ENCODE measurements around the gene RSU1. TPM values are rescaled to one million over a fixed set of nuclear protein-coding genes. Genes with fewer than 3 reads are reported as not detected.

Gene RSU1
- total RNA-seq, 2 experiments from 2014 or later: 56.7 to 59.5 TPM

- Mint-ChIP-seq H3K9me3 (no peaks in the 10 kb centered on the region), H3K4me1 (peaks cover 5% of the 10 kb centered on the region), H3K36me3 (no peaks in the 10 kb centered on the region), H3K4me3 (no peak overlapping the region), H3K27me3 (peaks cover 27% of the 10 kb centered on the region), H3K27ac (no peak overlapping the region)
- DNase-seq: no peak
Observed at GRCh38 chr10:16566202-16566805, 250.9 kb downstream of the RSU1 start.

DNA sequence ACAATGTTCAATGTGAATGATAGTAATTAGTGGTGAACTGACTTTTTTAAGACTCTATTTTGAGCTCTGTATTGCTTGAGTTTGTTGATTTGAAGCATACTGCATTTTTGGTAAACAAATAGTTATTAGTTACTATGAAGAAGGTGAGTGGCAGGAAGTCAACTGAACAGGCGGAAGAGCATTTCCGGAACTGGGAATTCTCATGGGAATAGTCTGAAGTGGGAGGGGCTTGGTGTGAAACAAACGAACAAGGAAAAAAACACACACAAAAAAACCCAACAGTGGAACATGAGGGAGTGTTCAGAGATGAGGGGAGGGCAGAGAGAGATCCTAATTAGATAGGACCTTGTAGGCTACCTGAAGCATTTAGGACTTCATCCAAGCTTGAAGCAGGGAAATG lies 251.6 kb downstream of the RSU1 start:
- Mint-ChIP-seq H3K9me3 (no peaks in the 10 kb centered on the region), H3K27me3 (peaks cover 27% of the 10 kb centered on the region), H3K36me3 (no peaks in the 10 kb centered on the region), H3K4me3 (no peak overlapping the region), H3K4me1 (peaks cover 1% of the 10 kb centered on the region), H3K27ac (no peak overlapping the region)
- no peak for DNase-seq

DNA sequence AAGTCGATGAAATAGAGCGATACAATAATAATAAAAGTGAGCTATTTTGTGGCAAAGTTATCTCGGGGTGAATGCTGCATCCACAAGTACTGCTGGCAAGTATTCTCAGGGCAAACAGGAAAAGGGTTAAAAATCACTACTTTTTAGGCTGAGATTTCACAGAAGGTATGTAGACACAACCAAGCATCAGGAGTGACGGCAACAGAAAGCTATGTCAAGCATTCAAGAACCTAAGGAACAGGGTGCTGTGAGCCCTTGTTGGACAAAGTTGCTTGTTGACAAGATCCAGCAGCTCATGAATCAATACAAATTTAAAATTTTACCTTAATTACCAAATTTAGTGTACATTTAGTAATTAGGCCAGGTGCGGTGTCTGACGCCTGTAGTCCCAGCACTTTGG lies 254.3 kb downstream of the RSU1 start:
- Mint-ChIP-seq H3K36me3 (no peaks in the 10 kb centered on the region), H3K27ac (no peak overlapping the region), H3K4me3 (no peak overlapping the region), H3K27me3 (peaks cover 25% of the 10 kb centered on the region), H3K9me3 (peaks cover 2% of the 10 kb centered on the region), H3K4me1 (no peaks in the 10 kb centered on the region)
- DNase-seq: no peak

DNA sequence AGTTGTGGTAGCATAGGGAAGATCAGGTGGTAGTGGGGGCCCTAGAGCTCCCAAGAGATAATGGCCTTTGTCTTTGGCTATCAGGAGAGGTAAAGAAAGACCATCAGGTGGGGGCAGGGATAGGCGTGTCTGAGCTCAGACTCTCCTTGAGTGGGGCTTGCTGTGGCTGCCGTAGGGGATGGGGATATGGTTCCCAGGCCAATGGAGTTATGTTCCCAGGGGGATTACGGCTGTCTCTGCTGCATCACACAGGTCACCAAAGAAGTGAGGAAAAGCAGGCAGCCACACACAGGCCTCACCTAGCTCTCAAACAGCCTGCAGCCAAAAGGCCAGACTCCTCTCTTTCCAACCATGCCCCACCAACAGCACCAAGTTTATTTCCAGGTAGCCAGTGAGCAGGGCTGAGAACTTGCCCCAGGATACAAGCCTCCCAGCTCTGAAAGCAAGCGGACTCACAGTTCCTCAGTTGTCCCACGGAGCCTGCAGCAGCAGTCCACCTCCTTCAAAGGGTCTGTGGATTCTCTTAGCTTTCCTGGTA lies 257.9 kb downstream of the RSU1 start:
- no peaks in the 10 kb centered on the region for H3K4me1 Mint-ChIP-seq
- DNase-seq: no peak
- H3K4me3 Mint-ChIP-seq: no peak overlapping the region
- H3K9me3 Mint-ChIP-seq: peaks cover 2% of the 10 kb centered on the region
- no peaks in the 10 kb centered on the region for H3K36me3 Mint-ChIP-seq
- peaks cover 23% of the 10 kb centered on the region for H3K27me3 Mint-ChIP-seq
- no peak overlapping the region for H3K27ac Mint-ChIP-seq

GRCh38 chr10:16547973-16548372 lies 269.3 kb downstream of the RSU1 start:
- Mint-ChIP-seq H3K9me3 (no peaks in the 10 kb centered on the region), H3K4me1 (no peaks in the 10 kb centered on the region), H3K27me3 (peaks cover 30% of the 10 kb centered on the region), H3K27ac (no peak overlapping the region), H3K36me3 (no peaks in the 10 kb centered on the region), H3K4me3 (no peak overlapping the region)
- no peak for DNase-seq

DNA sequence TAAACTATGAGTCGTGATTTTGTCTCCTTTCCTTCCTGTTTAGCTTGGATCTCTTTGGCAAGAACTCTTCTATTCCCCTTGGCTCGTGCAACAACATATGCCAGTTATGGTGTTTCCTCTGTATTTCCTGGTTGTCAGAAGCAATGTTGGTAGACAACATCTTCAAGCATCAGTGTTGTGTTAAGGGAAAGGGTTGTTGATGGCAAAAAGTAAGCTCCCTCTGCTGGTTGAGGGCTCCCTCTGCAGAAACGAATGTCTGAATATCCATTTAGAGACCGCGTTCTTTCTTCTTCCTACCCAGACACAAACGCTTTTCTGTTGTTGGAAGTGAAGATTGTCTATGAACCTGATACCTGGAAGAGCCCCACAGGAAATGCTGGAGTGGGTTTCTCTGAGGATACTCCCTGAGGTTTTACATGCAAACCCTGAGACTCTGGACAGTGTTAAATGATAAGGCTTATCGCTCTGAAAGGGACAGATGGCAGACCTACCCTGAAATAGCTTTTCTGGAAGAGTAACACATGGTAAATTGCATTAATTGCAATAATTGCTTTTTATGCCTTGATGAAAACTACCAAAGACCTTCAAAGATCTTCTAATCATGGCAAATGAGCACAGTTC lies 272.0 kb downstream of the RSU1 start:
- H3K4me3 Mint-ChIP-seq: no peak overlapping the region
- no peaks in the 10 kb centered on the region for H3K9me3 Mint-ChIP-seq
- no peaks in the 10 kb centered on the region for H3K36me3 Mint-ChIP-seq
- H3K27ac Mint-ChIP-seq: no peak overlapping the region
- H3K4me1 Mint-ChIP-seq: no peaks in the 10 kb centered on the region
- H3K27me3 Mint-ChIP-seq: peaks cover 33% of the 10 kb centered on the region
- DNase-seq: no peak

DNA sequence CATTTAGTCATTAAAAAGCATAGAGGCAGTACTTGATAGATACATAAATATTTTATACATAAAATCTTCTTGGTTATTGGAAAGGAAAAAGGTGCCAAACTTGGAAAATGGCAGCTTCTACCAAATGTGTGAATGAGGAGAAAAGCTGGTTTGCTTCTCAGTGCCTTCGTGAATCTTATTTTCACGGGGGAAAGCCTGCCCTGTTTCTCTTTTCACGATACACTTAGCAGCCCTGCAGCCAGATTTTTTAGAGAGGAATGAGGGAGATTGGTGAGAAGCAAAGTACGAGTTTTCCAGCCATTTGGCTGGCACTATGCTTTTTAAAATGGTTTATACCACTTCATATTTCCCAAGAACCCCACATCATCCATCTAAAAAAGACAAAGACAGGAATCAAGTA lies 272.6 kb downstream of the RSU1 start:
- Mint-ChIP-seq H3K36me3 (no peaks in the 10 kb centered on the region), H3K27ac (no peak overlapping the region), H3K27me3 (peaks cover 39% of the 10 kb centered on the region), H3K4me3 (no peak overlapping the region), H3K4me1 (no peaks in the 10 kb centered on the region), H3K9me3 (no peaks in the 10 kb centered on the region)
- DNase-seq: no peak

DNA sequence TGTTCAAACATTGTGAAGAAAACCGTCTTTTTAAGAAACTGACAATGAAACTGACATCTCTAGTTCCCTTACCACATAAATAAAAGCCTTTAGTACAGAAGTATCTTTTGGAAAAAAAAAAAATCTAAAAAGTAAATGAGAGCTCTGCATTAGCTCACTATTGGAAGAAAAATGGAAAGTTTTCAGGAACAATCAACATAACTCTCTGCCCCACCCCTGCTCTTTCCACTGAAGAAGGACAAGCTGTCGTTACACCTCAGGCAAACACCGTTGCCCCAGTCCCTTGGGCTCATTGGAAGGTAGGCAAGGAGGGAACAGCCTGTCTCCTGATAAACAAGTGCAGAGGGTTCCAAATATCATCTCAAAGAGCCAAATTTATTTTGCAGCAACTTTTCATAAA lies 273.1 kb downstream of the RSU1 start:
- H3K27me3 Mint-ChIP-seq: peaks cover 42% of the 10 kb centered on the region
- H3K4me1 Mint-ChIP-seq: no peaks in the 10 kb centered on the region
- no peak overlapping the region for H3K4me3 Mint-ChIP-seq
- DNase-seq: no peak
- H3K36me3 Mint-ChIP-seq: no peaks in the 10 kb centered on the region
- H3K9me3 Mint-ChIP-seq: no peaks in the 10 kb centered on the region
- H3K27ac Mint-ChIP-seq: no peak overlapping the region

Data from activated naive CD8-positive, alpha-beta T cell treated with anti-CD3 and anti-CD28 coated beads for 36 hours (primary cell).